ENCODE data around the gene SPATA3.

- no peak for TF ChIP-seq YY1 (IDR thresholded peaks at IDR 0.05; ENCODE audit: insufficient read depth, insufficient read length)
- TF ChIP-seq SUZ12 (IDR thresholded peaks at IDR 0.05; ENCODE audit: extremely low read depth, insufficient read depth, insufficient read length), result no peak
- TF ChIP-seq ZNF274 (IDR thresholded peaks at IDR 0.05; ENCODE audit: low read depth, low read length), result no peak
Observed at GRCh38 chr2:230998882-230999281, 3.0 kb downstream of the SPATA3 start.

All from NT2/D1 (cell line).